Body of pancreas (tissue), 4 donors: Measurements from ENCODE around the gene HMCN2.

Experiments
- CTCF ChIP-seq, 7 experiments: fragments of 450-650 bp in 4 of 7; fragments of 200-600 bp in 3 of 7; sonication (generic) in 3 of 7; IDR thresholded peaks; one replicate each; pipeline ENCODE4 v1.5.1; 2016 to 2019; ENCODE audit warnings: antibody characterized with exemption in 7 of 7
- POLR2A ChIP-seq, 3 donors: fragments of 450-650 bp; IDR thresholded peaks; one replicate each; pipeline ENCODE4 v1.6.1; 2016; ENCODE audit warnings: antibody characterized with exemption in 3 of 3, mild to moderate bottlenecking in 2 of 3

- TF ChIP-seq CTCF (IDR thresholded peaks at IDR 0.05) (no peak), POLR2A (IDR thresholded peaks at IDR 0.05) (no peak)
These were observed 3.1 kb downstream of the HMCN2 start for GRCh38 chr9:130268521-130269211.
